HG03095 (cell line): ENCODE data around the gene PGM2.
"Not testable (repeated sequence)": the region's sequence is repeated elsewhere in the genome, so short reads cannot be mapped to it uniquely, and the experiment has no call there.

ENCODE experiments used
- ATAC-seq: cut with Tn5 transposase; IDR thresholded peaks from one replicate; pipeline ENCODE4 v1.9.1; 2021; ENCODE audit warnings: moderate library complexity; ENCODE audit not compliant: unreplicated experiment

The PGM2 gene

DNA sequence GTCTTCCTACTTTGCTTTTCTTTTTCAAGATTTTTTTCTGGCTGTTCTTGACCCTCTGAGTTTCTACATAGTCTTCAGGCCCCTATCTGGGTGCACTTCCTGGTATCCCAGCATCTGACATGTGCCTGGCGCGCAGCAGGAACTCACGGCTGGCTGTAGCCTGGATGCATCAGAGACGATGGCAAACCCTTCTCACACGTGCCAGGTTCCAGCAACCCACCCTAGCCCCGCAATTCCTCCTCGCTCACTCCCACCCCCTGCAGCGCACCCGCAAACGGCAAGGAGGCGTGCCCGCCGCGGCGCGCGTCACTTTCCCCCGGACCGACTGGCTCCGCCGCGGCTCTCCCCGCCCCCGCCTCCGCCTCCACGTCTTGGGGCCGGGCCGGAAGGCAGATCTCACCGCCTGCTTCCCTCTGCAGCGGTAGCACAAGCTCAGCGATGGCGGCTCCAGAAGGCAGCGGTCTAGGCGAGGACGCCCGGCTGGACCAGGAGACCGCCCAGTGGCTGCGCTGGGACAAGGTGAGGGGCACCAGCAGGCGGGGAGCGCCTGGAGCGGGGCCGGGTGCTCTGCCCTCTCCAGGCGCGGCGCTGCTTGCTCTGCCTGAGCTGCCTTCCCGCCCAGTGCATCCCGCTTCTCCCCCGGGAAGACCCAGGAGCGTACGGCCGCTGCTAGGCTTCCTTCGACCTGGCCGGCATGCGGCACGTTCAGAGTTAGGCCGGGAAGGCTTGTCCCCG, at the start of gene PGM2:
Gene PGM2, plus strand, starts transcription at position 392 of the 735 bp plus-strand sequence. Its CDS starts 47 bp downstream, at position 439.
- ATAC-seq = peak; percentile 98

DNA sequence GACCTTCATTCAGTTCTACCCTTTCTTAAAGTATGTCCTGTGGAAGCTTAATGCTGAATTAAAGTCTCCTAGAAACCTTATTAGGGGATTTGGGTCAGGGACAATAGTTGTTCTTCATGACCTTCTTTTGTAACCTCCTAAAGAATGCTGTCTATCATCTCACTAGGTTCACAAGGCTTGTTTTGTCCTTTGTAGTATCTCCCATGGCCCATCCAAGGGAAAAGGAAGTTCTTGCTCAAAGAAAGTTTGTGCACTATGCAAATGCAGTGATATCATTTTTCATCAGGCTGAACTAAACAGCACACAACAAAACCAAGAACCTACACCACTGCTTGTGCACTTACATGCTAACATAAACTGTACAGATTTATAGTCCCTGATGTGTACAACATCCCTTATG, 46.6 kb upstream of the PGM2 start:
- no peak for ATAC-seq

DNA sequence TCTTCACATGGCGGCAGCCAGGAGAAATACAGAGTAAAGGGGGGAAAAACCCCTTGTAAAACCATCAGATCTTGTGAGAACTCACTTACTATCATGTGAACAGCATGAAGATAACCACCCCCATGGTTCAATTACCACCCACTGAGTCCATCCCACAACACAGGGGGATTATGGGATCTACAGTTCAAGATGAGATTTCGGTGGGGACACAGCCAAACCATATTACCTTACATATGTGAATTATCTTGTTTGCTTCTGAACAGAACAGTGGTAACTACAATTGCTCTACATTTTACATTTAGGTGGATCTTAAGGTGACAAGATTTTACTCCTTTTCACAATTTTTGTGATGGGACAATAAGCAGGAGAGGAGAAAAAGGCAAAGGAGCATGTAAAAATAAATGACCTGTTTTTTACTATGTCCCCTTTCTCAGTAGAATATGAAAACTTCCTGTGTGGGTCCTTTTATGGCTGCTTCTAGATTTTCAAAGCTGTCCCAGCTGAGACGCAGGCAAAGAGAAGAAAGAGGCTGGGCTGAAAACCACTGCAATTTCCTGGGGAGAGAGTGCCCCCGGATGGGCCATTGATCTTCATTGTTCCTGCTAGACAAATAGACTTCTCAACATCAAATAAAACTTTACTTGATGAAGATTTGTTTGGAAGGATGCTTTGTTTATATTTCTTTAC, 45.9 kb upstream of the PGM2 start:
- ATAC-seq = no peak

DNA sequence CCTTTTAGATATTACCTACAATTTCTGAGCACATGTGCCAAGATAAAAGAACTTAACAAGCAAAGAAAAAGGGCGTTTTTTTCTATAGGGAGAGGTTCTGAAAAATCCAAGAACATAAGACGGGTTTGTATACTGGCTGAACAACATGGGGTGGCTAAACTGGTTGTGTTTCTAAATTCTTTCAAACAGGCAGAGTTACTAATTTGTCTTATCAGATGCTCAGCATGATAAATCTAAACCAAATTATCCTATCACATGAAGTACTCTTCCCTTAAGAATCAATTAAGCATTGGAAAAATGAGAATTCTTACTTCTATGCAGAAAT, 45.4 kb upstream of the PGM2 start:
- no peak for ATAC-seq

DNA sequence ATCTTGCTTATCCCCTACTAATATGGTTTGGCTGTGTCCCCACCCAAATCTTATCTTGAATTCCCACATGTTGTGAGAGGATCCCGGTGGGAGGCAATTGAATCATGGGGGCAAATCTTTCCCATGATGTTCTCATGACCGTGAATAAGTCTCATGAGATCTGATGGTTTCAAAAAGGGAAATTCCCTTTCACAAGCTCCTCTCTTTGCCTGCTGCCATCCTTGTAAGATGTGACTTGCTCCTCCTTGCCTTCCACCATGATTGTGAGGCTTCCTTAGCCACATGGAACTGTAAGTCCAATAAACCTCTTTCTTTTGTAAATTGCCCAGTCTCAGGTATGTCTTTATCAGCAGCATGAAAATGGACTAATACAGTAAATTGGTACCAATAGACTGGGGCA, 40.2 kb upstream of the PGM2 start:
- not testable (repeated sequence) for ATAC-seq

DNA sequence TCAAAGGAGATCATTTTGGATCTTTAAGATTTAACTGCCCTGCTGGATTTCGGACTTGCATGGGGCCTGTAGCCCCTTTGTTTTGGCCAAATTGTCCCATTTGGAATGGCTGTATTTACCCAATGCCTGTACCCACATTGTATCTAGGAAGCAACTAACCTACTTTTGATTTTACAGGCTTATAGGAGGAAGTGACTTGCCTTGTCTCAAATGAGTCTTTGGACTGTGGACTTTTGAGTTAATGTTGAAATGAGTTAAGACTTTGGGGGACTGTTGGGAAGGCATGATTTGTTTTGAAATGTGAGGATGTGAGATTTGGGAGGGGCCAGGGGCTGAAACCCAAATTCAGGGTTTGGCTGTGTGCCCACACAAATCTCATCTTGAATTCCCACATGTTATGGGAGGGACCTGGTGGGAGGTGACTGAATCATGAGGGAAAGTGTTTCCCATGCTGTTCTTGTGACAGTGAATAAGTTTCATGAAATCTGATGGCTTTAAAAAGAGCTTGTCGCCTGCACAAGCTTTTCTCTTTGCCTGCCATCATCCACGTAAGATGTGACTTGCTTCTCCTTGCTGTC, 38.5 kb upstream of the PGM2 start:
- ATAC-seq = not testable (repeated sequence)

DNA sequence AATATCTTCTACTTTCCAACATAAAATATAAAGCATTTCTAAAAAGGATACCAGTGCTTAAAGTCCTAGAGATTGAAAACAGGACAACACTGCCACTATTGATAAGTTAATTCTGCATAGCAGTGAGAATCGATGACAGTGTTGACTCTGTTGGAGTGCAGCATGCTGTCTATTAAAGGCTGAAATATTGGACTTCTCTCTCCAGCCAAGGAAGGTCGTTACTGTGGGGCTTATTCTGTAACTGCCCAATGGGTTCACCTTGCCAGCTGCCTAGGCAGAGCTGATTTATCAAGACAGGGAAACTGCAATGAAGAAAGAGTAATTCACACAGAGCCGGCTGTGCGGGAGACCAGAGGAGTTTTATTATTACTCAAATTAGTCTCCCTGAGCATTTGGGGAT, 37.7 kb upstream of the PGM2 start:
- no peak for ATAC-seq

DNA sequence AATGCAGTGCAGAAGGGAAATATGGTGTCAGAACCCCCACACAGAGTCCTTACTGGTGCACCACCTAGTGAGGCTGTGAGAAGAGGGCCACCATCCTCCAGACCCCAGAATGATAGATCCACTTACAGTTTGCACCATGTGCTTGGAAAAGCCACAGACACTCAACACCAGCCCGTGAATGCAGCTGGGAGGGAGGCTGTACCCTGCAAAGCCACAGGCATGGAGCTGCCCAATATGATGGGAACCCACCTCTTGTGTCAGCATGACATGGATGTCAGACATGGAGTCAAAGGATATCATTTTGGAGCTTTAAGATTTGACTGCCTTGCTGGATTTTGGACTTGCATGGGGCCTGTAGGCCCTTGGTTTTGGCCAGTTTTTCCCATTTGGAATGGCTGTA, 34.2 kb upstream of the PGM2 start:
- ATAC-seq = no peak

DNA sequence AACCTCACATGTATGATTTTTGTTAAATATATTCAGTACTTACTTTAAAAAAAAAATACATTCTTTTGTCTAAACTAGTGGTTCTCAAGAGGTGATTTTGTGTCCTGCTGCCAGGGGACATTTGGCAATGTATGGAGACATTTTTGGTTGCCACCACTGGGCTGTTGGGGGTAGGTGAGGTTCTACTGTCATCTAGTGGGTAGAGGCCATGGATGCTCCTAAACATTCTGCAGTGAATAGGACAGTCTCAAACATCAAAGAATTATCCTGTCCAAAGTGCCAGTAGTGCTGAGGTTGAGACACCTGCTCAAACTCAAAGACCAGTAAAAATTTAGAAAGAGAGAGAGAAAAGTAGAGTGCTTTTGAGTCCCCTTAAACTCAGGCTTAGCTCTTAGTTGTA, 32.9 kb upstream of the PGM2 start:
- ATAC-seq = no peak

DNA sequence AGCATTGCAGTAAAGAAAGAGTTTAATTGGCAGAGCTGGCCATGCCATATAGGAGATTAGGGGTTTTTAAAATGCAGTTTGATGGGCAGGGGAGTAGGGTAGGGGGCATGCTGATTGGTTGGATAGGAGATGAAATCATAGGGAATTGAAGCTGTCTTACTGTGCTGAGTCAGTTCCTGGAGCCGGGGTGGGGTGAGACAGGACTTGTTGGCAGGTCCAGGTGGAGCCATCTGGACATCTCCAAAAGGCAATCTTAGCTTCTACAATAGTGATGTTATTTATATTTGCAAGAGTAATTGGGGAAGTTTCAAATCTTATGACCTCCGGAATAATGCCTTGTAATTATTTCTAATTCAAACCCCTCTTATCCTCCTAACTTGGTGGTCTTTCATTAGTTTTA, 32.4 kb upstream of the PGM2 start:
- no peak for ATAC-seq

DNA sequence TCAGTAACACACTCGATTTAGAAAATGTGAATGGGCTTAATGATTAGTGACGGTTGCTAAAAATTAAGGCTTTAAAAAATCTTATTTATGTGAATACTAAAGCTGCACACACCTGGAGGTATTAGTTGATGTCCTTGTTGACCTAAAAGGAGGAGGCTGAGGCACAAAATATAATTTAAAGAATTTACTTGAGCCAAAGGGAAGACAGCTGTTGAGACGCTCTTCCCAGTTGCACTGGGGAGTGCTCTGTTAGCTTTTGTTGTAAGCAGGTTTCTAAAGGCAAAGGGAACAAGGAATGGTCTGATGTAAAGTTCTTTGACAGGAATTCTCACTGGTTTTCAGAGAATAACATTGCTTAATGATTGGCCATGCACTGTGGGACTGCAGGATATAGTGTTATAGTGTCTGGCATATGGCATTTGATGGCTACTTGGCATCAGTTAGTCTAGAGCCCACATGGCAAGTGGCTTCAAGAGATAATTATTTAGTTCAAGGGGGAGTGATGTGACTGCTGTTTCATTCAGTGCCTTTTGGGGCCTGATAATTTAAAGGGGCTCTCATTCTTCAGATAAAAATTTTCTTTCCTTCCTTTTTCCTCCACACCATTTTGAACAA, 30.8 kb upstream of the PGM2 start:
- ATAC-seq = no peak

DNA sequence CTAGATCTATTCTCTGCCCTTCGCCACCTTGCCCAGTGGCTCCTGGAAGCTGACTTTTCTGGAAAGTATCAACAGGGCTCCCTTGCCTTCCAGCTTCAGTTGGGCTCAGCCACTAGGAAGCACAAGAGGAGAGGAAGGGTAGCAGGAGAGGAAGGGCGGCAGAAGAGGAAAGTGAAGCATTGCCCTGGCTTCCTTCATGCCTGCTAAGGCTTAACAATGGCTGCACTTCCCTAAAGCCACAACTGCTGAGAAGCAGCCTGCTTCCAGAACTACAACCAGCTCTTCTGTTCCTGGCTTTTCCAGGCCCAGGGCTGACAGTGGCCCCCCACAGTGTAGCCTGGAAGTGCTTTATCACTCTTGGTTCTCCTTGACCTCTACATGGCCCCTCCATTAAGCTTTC, 29.1 kb upstream of the PGM2 start:
- no peak for ATAC-seq

DNA sequence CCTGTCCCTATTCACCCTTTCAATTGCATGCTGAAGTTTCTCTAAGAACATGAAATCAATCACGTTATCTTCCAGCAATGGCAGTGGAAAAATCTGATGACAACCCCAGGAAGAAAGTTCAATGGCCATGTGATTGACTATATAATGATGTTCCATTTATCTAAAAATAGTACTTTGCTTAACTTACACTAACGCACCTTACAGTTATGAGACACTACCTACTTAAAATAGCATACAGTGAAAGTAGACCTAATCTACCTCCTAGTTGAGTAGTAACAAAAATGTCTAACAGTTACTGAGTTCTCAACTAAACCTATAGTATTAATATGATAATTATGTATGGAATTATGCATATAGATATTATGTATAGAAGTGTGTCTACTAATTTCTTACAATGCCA, 28.6 kb upstream of the PGM2 start:
- ATAC-seq = no peak

DNA sequence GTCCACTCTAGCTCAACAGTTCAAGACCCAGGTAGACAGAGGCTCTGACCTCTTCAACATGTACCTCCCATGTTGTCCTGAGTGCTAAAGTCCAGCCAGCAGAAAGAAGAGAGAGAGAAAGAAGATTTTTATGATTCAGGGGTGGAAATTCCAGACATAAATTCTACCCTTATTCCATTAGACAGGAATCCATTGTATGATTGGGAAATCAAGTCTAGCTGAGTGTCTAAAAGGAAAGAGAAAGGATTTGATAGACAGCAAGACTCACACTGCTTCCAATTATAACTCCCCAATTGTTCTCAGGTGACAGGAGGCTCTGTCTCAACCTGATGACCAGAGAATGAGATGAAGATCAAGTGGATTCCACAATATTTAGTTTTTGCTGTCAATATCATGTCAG, 27.9 kb upstream of the PGM2 start:
- ATAC-seq = no peak

DNA sequence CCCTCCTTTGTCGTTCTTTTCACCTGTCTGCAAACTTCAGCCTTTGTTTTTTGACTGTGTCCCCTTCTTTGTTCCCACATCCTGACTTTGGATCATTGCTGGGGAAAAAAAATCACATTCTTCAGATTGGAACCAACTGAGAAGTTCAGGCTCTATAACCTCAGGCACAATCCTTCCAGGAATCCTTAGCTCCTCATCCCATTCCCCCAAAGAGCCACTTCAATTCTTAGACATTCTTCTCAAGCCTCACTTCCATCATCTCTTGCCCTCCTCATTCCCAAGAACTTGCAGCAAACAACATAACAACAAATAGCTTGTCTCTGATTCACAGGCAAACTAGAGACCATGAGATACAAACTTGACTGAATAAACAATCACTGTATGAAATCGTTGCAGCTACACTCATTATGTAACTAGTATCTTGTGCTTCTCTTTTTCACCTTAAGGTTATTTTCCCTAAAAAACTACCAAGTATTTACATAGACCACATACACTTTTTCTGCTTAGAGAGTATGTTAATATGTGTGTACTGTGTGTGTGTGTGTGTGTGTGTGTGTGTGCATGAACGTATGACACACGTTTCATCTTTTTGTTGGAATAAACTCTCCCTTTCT, 26.4 kb upstream of the PGM2 start:
- ATAC-seq = no peak

DNA sequence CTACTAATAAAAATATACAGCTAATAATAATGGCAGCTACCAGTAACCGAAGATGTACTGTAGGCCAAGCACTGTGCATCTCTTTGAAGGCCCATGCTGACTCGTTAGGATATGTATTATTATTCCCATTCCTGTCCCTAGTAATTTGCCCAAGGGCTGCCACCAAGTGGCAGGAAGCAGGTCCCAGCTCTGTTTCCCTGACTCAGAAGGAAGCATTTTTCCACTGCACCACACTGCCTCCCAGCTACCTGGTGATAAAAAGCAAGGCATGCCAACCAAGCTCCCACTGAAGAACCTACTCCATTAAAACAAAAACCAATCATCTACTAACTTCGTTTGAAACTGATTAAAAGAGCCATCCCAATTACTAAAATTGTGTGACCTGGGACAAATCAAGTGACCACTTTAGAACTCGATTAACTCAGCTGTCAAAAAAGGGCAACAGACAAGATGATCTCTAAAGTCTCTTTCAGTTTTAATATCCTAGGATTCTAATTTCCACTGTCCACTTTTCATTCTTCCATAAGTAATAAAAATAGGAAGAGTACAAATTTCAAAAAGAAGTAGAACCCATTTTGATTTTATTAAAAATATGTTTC, 24.3 kb upstream of the PGM2 start:
- no peak for ATAC-seq

DNA sequence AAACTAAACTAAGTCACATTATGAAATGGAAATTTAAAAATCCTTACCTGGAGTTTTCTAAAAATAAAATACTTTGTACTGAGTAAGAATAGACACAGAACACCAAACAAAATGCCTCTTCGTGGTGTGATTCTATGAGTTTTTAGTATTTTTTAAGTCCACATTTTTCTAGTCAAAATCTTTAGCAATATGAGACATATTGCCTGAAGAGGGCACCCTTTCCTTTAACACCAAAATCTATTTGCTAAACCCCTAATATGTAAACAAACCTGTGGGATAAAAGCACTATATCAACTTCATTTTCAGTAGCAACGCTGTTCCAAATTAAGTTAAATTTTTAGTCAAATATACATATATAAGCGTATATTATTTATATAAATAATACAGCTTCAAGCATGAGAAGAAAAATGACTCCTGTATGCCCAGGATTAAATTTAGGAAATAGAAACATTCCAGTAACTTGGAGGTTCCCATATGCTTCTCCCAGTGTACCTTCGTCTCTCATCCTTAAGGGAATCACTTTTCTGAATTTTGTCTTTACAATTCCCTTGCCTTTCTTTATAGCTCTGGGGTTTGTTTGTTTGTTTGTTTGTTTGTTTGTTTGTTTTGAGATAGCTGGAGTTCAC, 23.0 kb upstream of the PGM2 start:
- ATAC-seq = no peak

DNA sequence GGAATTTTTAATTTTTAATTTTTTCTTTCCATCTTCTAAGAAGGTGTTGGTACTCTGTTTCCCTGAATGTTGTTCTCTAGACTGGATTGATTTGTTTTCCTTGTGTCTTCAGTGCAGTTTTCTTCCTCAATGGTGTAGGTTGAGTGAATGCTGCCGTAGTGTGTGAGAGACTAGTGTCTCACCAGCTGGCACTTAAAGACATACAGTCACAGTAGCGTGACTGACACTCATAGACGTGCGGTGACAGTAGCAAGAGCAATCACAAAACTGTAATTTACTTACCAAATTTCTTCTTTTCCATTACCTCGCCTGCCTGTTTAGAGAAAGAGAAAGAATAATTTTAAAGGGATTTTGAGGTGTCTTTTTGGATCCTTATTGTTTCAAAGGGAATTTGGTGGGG, 21.4 kb upstream of the PGM2 start:
- no peak for ATAC-seq

DNA sequence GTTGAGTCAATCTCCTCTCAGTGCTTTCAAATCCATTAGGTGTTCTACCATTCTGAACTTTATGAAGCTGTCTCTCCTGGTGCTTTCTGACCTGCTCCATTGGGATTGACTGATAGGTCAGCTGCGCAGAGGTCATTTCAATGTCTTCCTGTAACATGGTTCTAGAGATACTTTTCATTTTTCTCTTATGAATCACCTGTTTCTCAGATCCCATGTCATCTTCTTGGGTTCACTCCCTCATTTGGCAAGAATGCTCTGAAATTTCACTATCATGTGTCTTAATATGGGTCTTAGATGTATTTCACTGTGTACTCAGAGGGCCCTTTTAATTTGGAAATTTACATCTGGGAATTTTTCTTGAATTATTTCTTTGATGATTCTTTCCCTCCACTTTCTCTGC, 13.8 kb upstream of the PGM2 start:
- ATAC-seq = no peak

DNA sequence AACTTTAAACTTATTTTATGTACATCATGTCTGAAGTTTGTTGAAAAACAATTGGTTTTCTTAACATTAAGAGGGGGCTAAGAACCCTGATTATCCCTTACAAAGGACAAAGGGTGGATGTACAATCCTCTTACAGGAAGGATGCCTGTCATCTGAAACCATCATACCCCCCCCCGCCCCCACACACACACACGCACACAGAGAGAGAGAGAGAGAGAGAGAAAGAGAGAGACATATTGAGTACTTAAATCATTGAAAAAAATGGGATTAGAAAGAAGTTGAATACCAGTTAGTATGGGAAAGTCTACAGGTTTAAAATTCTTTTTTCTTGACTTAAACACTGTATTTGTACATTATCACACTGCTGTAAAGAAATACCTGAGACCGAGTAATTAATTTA, 10.9 kb upstream of the PGM2 start:
- no peak for ATAC-seq

DNA sequence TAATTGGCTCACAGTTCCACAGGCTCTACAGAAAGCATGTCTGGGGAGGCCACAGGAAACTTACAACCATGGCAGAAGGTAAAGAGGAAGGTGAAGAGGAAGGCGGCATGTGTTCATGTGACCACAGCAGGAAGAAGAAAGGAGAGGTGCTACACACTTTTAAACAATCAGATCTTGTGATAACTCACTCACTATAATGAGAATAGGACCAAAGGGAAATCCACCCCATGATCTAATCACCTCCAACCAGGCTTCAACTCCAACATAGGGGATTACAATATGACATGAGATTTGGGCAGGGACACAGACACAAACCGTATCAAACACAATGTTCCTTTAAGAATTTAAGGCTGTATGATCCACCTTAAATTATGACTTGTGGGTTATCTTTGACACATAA, 10.5 kb upstream of the PGM2 start:
- ATAC-seq = no peak
